IMR-90 (cell line): ENCODE data around the gene CEP95. TPM values are rescaled to one million over a fixed set of nuclear protein-coding genes. Genes with fewer than 3 reads are reported as not detected.
A peak's percentile ranks its signal among the peaks of the same experiment; 100 is the strongest.

Experiments
- ATAC-seq: fragments of 200-7000 bp; cut with Tn5 transposase; 2 replicates; pipeline ENCODE4 v1.9.1; 2020; ENCODE audit warnings: low read depth, mild to moderate bottlenecking, moderate library complexity
- BruUV-seq: library from RNA; stranded (reverse); fragments of 400-500 nt; replicated peaks from 2 replicates; lab custom pipeline; 2021; lab: Mats Ljungman, UMichigan
- CTCF ChIA-PET: fragments of 300-600 bp; formaldehyde crosslinking; extraction: SDS; loops from one replicate; lab custom pipeline; 2021; ENCODE audit warnings: antibody characterized with exemption; lab: Yijun Ruan, JAX
- POLR2A ChIA-PET: fragments of 300-600 bp; sonication (Branson Sonifier 250); formaldehyde crosslinking; loops from one replicate; lab custom pipeline; 2022; ENCODE audit warnings: antibody characterized with exemption; ENCODE audit not compliant: unreplicated experiment; lab: Charles Lee
- DNase-seq: peaks from one replicate; pipeline ENCODE4 v3.0.0; 2013
- H2AFZ ChIP-seq: replicated peaks from 2 replicates; pipeline ENCODE3; 2013; ENCODE audit warnings: low read length, mild to moderate bottlenecking; ENCODE audit not compliant: poor library complexity
- H2AK5ac ChIP-seq: 2 replicates; pipeline ENCODE4 v1.6.1; 2013; ENCODE audit warnings: low read depth, low read length, inconsistent platforms
- H2AK9ac ChIP-seq: replicated peaks from 2 replicates; pipeline ENCODE3; 2013; ENCODE audit warnings: mild to moderate bottlenecking, low read depth, low read length, moderate library complexity; ENCODE audit not compliant: poor library complexity
- H2BK120ac ChIP-seq: 2 replicates; pipeline ENCODE4 v1.6.1; 2013; ENCODE audit warnings: low read depth, low read length, inconsistent platforms
- H2BK15ac ChIP-seq: 3 replicates; pipeline ENCODE4 v1.6.1; 2013; ENCODE audit warnings: low read depth, low read length, inconsistent platforms
- H2BK20ac ChIP-seq: 2 replicates; pipeline ENCODE4 v1.6.1; 2013; ENCODE audit warnings: low read depth, mild to moderate bottlenecking, inconsistent platforms, low read length, moderate library complexity
- H2BK5ac ChIP-seq: 2 replicates; pipeline ENCODE4 v1.6.1; 2013; ENCODE audit warnings: mild to moderate bottlenecking, low read depth, low read length, inconsistent platforms; ENCODE audit not compliant: poor library complexity, severe bottlenecking
- H3K14ac ChIP-seq: replicated peaks from 2 replicates; pipeline ENCODE4 v1.6.1; 2013; ENCODE audit warnings: low read depth, low read length, inconsistent platforms
- H3K18ac ChIP-seq: 2 replicates; pipeline ENCODE4 v1.6.1; 2013; ENCODE audit warnings: low read depth, low read length, control low read depth
- H3K23ac ChIP-seq: 2 replicates; pipeline ENCODE4 v1.6.1; 2013; ENCODE audit warnings: low read depth, low read length, inconsistent platforms
- H3K27ac ChIP-seq: 2 replicates; pipeline ENCODE4 v1.5.1; 2013; ENCODE audit warnings: mild to moderate bottlenecking, control low read depth, low read length; ENCODE audit not compliant: insufficient read depth
- H3K27me3 ChIP-seq: 2 replicates; pipeline ENCODE4 v1.6.1; 2013; ENCODE audit warnings: low read length; ENCODE audit not compliant: control insufficient read depth, insufficient read depth
- H3K36me3 ChIP-seq: 2 replicates; pipeline ENCODE4 v1.6.1; 2013; ENCODE audit warnings: low read length, mixed read lengths; ENCODE audit not compliant: control insufficient read depth, insufficient read depth
- H3K4ac ChIP-seq: 2 replicates; pipeline ENCODE4 v1.6.1; 2013; ENCODE audit warnings: low read depth, low read length, inconsistent platforms
- H3K4me1 ChIP-seq: 2 replicates; pipeline ENCODE4 v1.6.1; 2013; ENCODE audit warnings: low read length, mixed read lengths; ENCODE audit not compliant: control insufficient read depth, insufficient read depth
- H3K4me2 ChIP-seq: 2 replicates; pipeline ENCODE4 v1.6.1; 2013; ENCODE audit warnings: low read depth, mild to moderate bottlenecking, control low read depth, low read length, moderate library complexity
- H3K4me3 ChIP-seq: 2 replicates; pipeline ENCODE4 v1.5.1; 2013; ENCODE audit warnings: low read depth, mild to moderate bottlenecking, control low read depth, low read length, moderate library complexity; ENCODE audit not compliant: insufficient read depth
- H3K56ac ChIP-seq: 2 replicates; pipeline ENCODE4 v1.6.1; 2013; ENCODE audit warnings: low read length, inconsistent platforms; ENCODE audit not compliant: insufficient read depth; ENCODE audit errors: extremely low read depth
- H3K79me1 ChIP-seq, 2 experiments: 2 replicates each; pipeline ENCODE4 v1.6.1; 2013; ENCODE audit warnings: low read length in 2 of 2, inconsistent platforms in 1 of 2, low read depth in 1 of 2
- H3K9ac ChIP-seq: 2 replicates; pipeline ENCODE4 v1.6.1; 2013; ENCODE audit warnings: low read depth, low read length, control low read depth
- H3K9me1 ChIP-seq: 2 replicates; pipeline ENCODE4 v1.6.1; 2013; ENCODE audit warnings: low read length, inconsistent platforms; ENCODE audit not compliant: insufficient read depth
- H3K9me3 ChIP-seq: 2 replicates; pipeline ENCODE4 v1.6.1; 2013; ENCODE audit warnings: low read length; ENCODE audit not compliant: control insufficient read depth, insufficient read depth
- H4K20me1 ChIP-seq: 2 replicates; pipeline ENCODE4 v1.6.1; 2013; ENCODE audit warnings: low read length, inconsistent platforms; ENCODE audit not compliant: insufficient read depth
- H4K5ac ChIP-seq: 2 replicates; pipeline ENCODE4 v1.6.1; 2013; ENCODE audit warnings: mild to moderate bottlenecking, low read depth, low read length, control low read depth
- H4K8ac ChIP-seq, 2 experiments: 2 replicates each; pipeline ENCODE4 v1.6.1; 2013; ENCODE audit warnings: low read depth in 2 of 2, low read length in 2 of 2, control low read depth in 1 of 2, inconsistent platforms in 1 of 2
- H4K91ac ChIP-seq: 2 replicates; pipeline ENCODE4 v1.6.1; 2013; ENCODE audit warnings: low read depth, low read length, inconsistent platforms; ENCODE audit not compliant: insufficient read depth
- BHLHE40 ChIP-seq: fragments of 150-350 bp; IDR thresholded peaks from 2 replicates; pipeline ENCODE4 v1.6.1; 2016; ENCODE audit warnings: mild to moderate bottlenecking, low read depth, low read length
- CEBPB ChIP-seq: IDR thresholded peaks from 2 replicates; pipeline ENCODE4 v1.6.1; 2012; ENCODE audit warnings: low read depth, low read length, improper control_type of control experiment
- CHD1 ChIP-seq: IDR thresholded peaks from 2 replicates; pipeline ENCODE4 v1.6.1; 2012; ENCODE audit warnings: low read depth, low read length, improper control_type of control experiment
- FOS ChIP-seq: fragments of 150-350 bp; IDR thresholded peaks from 2 replicates; pipeline ENCODE4 v1.6.1; 2016; ENCODE audit warnings: low read depth, low read length
- MAFK ChIP-seq: IDR thresholded peaks from 2 replicates; pipeline ENCODE4 v1.6.1; 2012; ENCODE audit warnings: low read depth, low read length, improper control_type of control experiment
- MAZ ChIP-seq: IDR thresholded peaks from 2 replicates; pipeline ENCODE4 v1.6.1; 2012; ENCODE audit warnings: low read depth, mild to moderate bottlenecking, low read length, improper control_type of control experiment, moderate library complexity, borderline replicate concordance
- MXI1 ChIP-seq: IDR thresholded peaks from 2 replicates; pipeline ENCODE4 v1.6.1; 2012; ENCODE audit warnings: low read depth, mild to moderate bottlenecking, low read length, moderate library complexity, borderline replicate concordance
- NFE2L2 ChIP-seq: fragments of 150-350 bp; IDR thresholded peaks from 2 replicates; pipeline ENCODE4 v1.6.1; 2016; ENCODE audit warnings: low read depth, mild to moderate bottlenecking, low read length
- POLR2A ChIP-seq: IDR thresholded peaks from 2 replicates; pipeline ENCODE4 v1.6.1; 2012; ENCODE audit warnings: mild to moderate bottlenecking, low read depth, low read length
- RAD21 ChIP-seq: IDR thresholded peaks from 2 replicates; pipeline ENCODE4 v1.6.1; 2012; ENCODE audit warnings: low read length, improper control_type of control experiment
- RFX5 ChIP-seq: IDR thresholded peaks from 2 replicates; pipeline ENCODE4 v1.8.0; 2012; ENCODE audit warnings: low read depth, mild to moderate bottlenecking, low read length, moderate library complexity
- SMC3 ChIP-seq: fragments of 150-350 bp; IDR thresholded peaks from 2 replicates; pipeline ENCODE4 v1.6.1; 2016; ENCODE audit warnings: low read depth, mild to moderate bottlenecking, antibody characterized with exemption, low read length, moderate library complexity
- WGBS, 2 experiments: methylation state at CpG; one replicate each; pipeline versions ENCODE4 v1.1.5 to v1.1.7; 2013; ENCODE audit warnings: missing lambda C conversion rate in 2 of 2; ENCODE audit not compliant: insufficient read length in 1 of 2; ENCODE audit errors: extremely low coverage in 2 of 2; 5-methylcytosine and 5-hydroxymethylcytosine counted together
- dilution Hi-C: fragments of 300-500 bp; cut with HindIII; formaldehyde crosslinking; loops from one replicate; pipeline ENCODE4 v1.14.3; 2018; ENCODE audit warnings: low sequenced_read_pairs; ENCODE audit not compliant: unreplicated experiment
- in situ Hi-C: fragments of 300-500 bp; cut with MboI; formaldehyde crosslinking; loops from 3 replicates; pipeline ENCODE4 v1.14.3; 2019; ENCODE audit warnings: low sequenced_read_pairs, inconsistent platforms, mixed read lengths
- intact Hi-C: fragments of 100-400 bp; cut with micrococcal nuclease; formaldehyde crosslinking; loops from 2 replicates; pipeline ENCODE4 v1.10.0; 2022
- polyA plus RNA-seq, 3 experiments: library from polyadenylated mRNA; depleted of rRNA; stranded (reverse); fragments of >200 nt; gene quantifications; 2 replicates each; pipeline ENCODE4 v1.2.3, GENCODE V29; 2012; ENCODE audit warnings: low replicate concordance in 1 of 3
- total RNA-seq: library from RNA; depleted of rRNA; stranded (reverse); fragments of >200 nt; gene quantifications from 2 replicates; pipeline ENCODE4 v1.2.3, GENCODE V29; 2012
- TF ChIP-seq, protein P1 (sequence below): fragments of 150-350 bp; IDR thresholded peaks from 2 replicates; pipeline ENCODE4 v1.6.1; 2017; ENCODE audit warnings: mild to moderate bottlenecking, antibody characterized with exemption, low read length, low read depth
- TF ChIP-seq, protein P2 (sequence below): fragments of 150-350 bp; IDR thresholded peaks from 2 replicates; pipeline ENCODE4 v1.6.1; 2016; ENCODE audit warnings: low read depth, mild to moderate bottlenecking, low read length, moderate library complexity, borderline replicate concordance

CEP95 gene
- total and polyA plus RNA-seq, 2 of the 4 experiments (the other 2 are of a cell fraction): 6.1 to 13.6 TPM

GRCh38 chr17:64555281-64555680, 48.5 kb downstream of the CEP95 start:
- H3K4me3 ChIP-seq: no peak overlapping the region
- H2BK20ac ChIP-seq: no peak overlapping the region
- H3K9me3 ChIP-seq: no peaks in the 10 kb centered on the region
- H3K9me1 ChIP-seq: 0 out of 2 replicates have a peak, but pooled peaks cover 6% of the 10 kb centered on the region
- H3K14ac ChIP-seq: no peak overlapping the region
- WGBS, 2 experiments: no CpG with 5 or more reads among the region's 4 CpGs
- TF ChIP-seq NFE2L2 (no peak), RFX5 (no peak), MAZ (no peak), MXI1 (no peak), RAD21 (no peak), CEBPB (no peak), CHD1 (no peak), MAFK (no peak), BHLHE40 (no peak), FOS (no peak), POLR2A (no peak), SMC3 (no peak)
- TF ChIP-seq, protein P1, sequence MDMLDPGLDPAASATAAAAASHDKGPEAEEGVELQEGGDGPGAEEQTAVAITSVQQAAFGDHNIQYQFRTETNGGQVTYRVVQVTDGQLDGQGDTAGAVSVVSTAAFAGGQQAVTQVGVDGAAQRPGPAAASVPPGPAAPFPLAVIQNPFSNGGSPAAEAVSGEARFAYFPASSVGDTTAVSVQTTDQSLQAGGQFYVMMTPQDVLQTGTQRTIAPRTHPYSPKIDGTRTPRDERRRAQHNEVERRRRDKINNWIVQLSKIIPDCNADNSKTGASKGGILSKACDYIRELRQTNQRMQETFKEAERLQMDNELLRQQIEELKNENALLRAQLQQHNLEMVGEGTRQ: no peak
- TF ChIP-seq, protein P2, sequence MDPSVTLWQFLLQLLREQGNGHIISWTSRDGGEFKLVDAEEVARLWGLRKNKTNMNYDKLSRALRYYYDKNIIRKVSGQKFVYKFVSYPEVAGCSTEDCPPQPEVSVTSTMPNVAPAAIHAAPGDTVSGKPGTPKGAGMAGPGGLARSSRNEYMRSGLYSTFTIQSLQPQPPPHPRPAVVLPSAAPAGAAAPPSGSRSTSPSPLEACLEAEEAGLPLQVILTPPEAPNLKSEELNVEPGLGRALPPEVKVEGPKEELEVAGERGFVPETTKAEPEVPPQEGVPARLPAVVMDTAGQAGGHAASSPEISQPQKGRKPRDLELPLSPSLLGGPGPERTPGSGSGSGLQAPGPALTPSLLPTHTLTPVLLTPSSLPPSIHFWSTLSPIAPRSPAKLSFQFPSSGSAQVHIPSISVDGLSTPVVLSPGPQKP: no peak
- ChIA-PET CTCF (interaction anchor here (1.0 kb wide), 1 partner anchor 12 kb away, joined by 3 read pairs; no protein-coding TSS in a partner anchor), POLR2A (no interaction called here)
- H3K79me1 ChIP-seq: peaks cover 21 to 48% of the 10 kb centered on the region in 2 experiments
- in situ Hi-C loops: no loop called here
- H2AFZ ChIP-seq: no peak overlapping the region
- peaks cover 5% of the 10 kb centered on the region for H3K4me1 ChIP-seq
- no peak overlapping the region for H3K56ac ChIP-seq
- H3K27ac ChIP-seq: no peak overlapping the region
- dilution Hi-C loops: no loop called here
- H3K9ac ChIP-seq: no peak overlapping the region
- H2AK9ac ChIP-seq: no peak overlapping the region
- intact Hi-C loops: no loop called here
- no peak overlapping the region for H2AK5ac ChIP-seq
- 0 out of 2 replicates have a peak overlapping the region, but pooled peaks have one; percentile 4 for H4K5ac ChIP-seq
- H3K18ac ChIP-seq: no peak overlapping the region
- H4K20me1 ChIP-seq: peaks cover 62% of the 10 kb centered on the region
- no peak overlapping the region for H3K4me2 ChIP-seq
- H3K4ac ChIP-seq: no peak overlapping the region
- no peak overlapping the region for H3K23ac ChIP-seq
- peak overlapping the region; percentile 2 for H2BK5ac ChIP-seq
- no peak overlapping the region for H2BK15ac ChIP-seq
- H3K27me3 ChIP-seq: no peaks in the 10 kb centered on the region
- H4K91ac ChIP-seq: no peak overlapping the region
- no TSS peak for BruUV-seq
- no peak overlapping the region for H2BK120ac ChIP-seq
- no peak for DNase-seq
- ATAC-seq: no peak
- H3K36me3 ChIP-seq: peaks cover 52% of the 10 kb centered on the region
- H4K8ac ChIP-seq: no peak overlapping the region
